GM12873 (cell line): ENCODE data around the gene PRX.

Experiments used
- TF ChIP-seq, protein P1 (sequence below): IDR thresholded peaks from 2 replicates; pipeline ENCODE4 v1.5.1; 2012; ENCODE audit warnings: low read depth, mild to moderate bottlenecking, moderate library complexity, low read length, control low read depth; ENCODE audit not compliant: insufficient read depth; ENCODE audit errors: missing control alignments

The PRX gene

DNA sequence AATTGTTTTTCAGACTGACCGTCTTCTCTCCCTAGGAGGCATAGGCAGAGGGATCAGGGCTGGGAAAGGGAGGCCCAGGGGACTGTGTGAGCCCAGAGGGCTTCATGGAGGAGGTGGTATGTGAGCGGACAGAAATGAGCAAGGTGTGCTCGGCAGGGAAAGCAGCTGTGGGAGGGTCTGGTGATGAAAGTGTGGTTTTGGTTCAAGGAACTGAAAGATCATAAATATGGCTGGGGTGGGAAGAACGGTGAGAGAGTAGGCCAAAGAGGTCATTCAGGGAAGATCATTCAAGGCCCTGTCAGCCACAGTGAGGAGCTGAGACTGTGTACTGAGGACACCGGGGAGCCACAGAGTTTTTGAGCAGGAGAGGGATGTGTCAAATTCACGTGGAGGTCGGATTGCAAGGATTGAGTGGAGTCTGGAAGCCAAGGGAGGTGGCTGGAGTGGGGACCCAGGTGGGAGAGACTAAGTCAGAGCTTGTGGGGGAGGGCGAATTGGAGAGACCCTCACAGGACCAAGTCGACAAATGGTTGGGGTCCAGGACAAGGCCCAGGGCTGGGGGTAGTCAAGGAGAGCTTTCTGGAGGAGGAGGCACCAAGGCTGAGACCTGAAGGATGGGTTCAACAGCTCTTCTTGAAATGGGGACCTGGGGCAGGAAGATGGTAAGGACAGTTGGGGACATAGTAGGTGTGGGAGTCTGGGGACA, 57.0 kb downstream of the PRX start:
- TF ChIP-seq, protein P1, sequence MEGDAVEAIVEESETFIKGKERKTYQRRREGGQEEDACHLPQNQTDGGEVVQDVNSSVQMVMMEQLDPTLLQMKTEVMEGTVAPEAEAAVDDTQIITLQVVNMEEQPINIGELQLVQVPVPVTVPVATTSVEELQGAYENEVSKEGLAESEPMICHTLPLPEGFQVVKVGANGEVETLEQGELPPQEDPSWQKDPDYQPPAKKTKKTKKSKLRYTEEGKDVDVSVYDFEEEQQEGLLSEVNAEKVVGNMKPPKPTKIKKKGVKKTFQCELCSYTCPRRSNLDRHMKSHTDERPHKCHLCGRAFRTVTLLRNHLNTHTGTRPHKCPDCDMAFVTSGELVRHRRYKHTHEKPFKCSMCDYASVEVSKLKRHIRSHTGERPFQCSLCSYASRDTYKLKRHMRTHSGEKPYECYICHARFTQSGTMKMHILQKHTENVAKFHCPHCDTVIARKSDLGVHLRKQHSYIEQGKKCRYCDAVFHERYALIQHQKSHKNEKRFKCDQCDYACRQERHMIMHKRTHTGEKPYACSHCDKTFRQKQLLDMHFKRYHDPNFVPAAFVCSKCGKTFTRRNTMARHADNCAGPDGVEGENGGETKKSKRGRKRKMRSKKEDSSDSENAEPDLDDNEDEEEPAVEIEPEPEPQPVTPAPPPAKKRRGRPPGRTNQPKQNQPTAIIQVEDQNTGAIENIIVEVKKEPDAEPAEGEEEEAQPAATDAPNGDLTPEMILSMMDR, result no peak

DNA sequence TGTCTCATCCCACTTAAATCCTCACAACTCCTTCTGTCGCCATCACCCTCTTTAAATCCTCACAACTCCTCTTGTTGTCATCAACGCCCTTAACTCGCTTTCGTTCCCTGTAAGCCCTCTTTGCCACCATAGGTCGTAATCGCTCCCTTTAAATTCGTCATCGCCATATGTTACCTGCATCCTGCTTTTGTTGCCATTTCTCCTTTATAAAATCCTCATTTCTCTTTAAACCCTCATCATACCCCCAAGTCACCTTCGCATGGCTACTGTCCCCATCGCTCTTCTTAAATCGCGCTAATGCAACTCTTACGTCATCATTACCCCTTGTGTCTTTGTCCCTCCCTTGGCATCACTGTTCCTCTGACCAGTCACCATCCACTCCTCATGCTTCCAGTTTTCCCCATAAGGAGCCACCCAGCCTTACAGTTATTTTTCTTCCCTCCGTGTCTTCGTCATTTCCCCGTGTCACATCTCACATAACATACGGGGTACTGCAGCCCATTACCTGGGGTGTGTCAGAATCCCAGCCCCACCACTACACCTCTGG, 64.1 kb downstream of the PRX start:
- TF ChIP-seq, protein P1, result no peak

DNA sequence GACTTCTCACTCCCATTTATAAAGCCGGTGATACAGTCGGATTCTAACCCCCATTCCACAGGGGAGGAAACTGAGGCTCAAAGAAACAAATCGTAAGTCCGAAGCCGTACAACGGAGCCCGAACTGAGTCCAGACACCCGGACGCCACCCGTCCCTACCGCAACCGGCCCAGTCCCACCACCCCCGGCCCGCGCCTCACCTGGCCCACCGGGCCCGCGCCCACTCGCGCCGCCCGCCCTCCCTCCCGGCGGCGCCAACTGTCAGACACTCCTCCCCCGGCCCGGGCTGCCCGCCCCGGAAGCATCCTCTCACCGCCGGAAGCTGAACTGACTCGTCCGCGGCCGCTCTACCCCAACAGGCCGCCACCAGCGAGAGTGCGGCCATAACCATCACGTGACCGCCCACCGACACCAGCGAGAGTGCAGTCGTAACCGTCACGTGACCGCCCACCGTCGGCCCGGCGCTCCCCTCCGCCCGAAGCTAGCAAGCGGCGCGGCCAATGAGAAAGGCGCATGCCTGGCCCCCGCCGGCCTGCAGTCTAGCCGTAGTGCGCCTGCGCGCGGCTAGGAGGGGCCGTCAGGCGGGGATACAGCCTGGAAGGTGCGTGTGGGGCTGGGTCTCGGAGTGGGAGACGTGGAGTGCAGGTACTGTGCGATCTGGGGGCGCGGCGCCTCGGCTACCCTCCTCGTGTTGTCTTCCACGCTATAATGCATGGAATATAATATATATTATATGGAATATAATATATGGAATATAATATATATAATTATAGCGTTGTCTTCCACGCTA, 64.9 kb downstream of the PRX start, which contains the start of the genes C19orf47 and PLD3:
C19orf47 (minus strand) TSS at position 273 of the 789 bp plus-strand sequence. CDS start 6,540 bp downstream, outside the sequence.
PLD3 (plus strand) TSS at position 571 of the 789 bp plus-strand sequence. CDS start 17,789 bp downstream, outside the sequence.
- TF ChIP-seq, protein P1, result no peak

DNA sequence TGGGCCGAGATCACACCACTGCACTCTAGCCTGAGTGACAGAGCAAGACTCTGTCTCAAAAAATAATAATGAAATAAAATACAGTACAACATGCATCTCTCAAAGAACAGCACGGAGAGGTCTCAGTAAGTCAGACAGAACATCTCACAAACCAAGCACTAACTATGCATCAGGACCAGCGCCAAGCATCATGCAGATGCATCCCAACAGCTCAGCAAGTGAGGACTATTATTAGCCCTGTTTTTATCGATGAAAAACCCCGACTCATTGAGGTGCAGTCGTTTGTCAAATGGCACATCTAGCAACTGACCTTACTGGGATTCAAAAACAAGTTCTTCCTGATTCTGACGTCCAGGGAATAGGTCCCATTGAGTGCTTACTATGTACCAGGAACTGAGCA, 68.8 kb downstream of the PRX start:
- TF ChIP-seq, protein P1, result no peak
